ENCODE results near the gene SEMA6B. TPM values are rescaled to one million over a fixed set of nuclear protein-coding genes. Genes with fewer than 3 reads are reported as not detected.

The SEMA6B gene
- total RNA-seq, 2 donors from 2014 or later, result 28.9 to 67.8 TPM

DNA sequence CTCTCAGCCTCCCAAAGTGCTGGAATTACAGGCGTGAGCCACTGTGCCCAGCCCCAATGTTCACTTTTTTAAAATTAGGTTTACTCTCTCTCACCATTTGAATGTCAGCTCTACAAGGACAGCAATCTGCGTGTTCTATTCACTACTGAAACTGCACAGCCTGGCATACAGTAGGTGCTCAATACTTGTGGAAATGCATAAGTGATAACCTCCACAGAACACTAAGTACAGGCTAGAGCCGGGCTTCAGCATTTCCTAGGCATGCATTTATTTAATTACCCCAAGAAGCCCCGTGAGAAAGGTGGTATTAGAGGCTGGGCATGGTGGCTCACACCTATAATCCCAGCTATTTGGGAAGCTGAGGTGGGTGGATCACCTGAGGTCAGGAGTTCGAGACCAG is 46.7 kb upstream of the SEMA6B start:
- TF ChIP-seq, protein P1, sequence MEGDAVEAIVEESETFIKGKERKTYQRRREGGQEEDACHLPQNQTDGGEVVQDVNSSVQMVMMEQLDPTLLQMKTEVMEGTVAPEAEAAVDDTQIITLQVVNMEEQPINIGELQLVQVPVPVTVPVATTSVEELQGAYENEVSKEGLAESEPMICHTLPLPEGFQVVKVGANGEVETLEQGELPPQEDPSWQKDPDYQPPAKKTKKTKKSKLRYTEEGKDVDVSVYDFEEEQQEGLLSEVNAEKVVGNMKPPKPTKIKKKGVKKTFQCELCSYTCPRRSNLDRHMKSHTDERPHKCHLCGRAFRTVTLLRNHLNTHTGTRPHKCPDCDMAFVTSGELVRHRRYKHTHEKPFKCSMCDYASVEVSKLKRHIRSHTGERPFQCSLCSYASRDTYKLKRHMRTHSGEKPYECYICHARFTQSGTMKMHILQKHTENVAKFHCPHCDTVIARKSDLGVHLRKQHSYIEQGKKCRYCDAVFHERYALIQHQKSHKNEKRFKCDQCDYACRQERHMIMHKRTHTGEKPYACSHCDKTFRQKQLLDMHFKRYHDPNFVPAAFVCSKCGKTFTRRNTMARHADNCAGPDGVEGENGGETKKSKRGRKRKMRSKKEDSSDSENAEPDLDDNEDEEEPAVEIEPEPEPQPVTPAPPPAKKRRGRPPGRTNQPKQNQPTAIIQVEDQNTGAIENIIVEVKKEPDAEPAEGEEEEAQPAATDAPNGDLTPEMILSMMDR (conservative IDR thresholded peaks at IDR 0.05), result no peak
- Histone ChIP-seq H3K4me1 (ENCODE audit: control insufficient read depth, insufficient read depth, low read length) (no peaks in the 10 kb centered on the region), H3K9me3 (ENCODE audit: control insufficient read depth, low read length) (no peaks in the 10 kb centered on the region), H3K4me3 (ENCODE audit: low read length) (no peak overlapping the region), H3K36me3 (ENCODE audit: control insufficient read depth, insufficient read depth, low read length) (no peaks in the 10 kb centered on the region), H3K27me3 (ENCODE audit: control insufficient read depth, insufficient read depth, low read length, poor library complexity, severe bottlenecking) (peaks cover 7% of the 10 kb centered on the region), H3K9ac (ENCODE audit: extremely low read depth, low read length, poor library complexity, severe bottlenecking) (no peak overlapping the region), H3K27ac (ENCODE audit: low read depth, low read length) (no peak overlapping the region)
- no peak for DNase-seq
- Mint-ChIP-seq H3K27ac (no peak overlapping the region), H3K9me3 (no peaks in the 10 kb centered on the region), H3K4me1 (peaks cover 5% of the 10 kb centered on the region), H3K36me3 (ENCODE audit: low read depth) (no peaks in the 10 kb centered on the region), H3K27me3 (ENCODE audit: insufficient read depth) (peaks cover 15% of the 10 kb centered on the region), H3K4me3 (no peak overlapping the region)
- 86 to 100% methylated on average over 4 to 5 of the region's 5 CpGs for WGBS, 2 experiments (ENCODE audit: insufficient coverage in 1 of 2, insufficient read length in 1 of 2)

DNA sequence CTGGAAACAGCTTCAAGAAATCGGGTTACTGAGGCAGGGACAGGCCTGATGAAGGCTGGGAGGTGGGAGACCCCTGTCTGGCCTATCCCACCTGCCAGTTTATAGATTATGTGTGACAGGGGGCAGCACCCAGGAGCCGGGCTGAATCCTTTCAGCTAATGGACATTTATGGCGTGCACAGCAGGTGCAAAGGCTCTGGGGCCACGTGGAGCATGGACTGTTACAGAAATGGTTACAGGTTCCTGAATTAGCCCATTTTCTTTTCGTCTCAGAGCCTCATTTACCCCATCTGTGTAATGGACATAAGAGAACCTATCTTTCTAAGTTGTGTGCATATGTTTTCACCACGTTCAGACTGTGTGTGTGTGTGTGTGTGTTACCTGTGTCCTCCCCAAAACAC is 45.4 kb upstream of the SEMA6B start:
- no peak overlapping the region for H3K27ac ChIP-seq (ENCODE audit: low read depth, low read length)
- no peaks in the 10 kb centered on the region for H3K4me1 ChIP-seq (ENCODE audit: control insufficient read depth, insufficient read depth, low read length)
- Mint-ChIP-seq H3K4me1 (peaks cover 3% of the 10 kb centered on the region), H3K27ac (no peak overlapping the region), H3K4me3 (no peak overlapping the region), H3K27me3 (ENCODE audit: insufficient read depth) (peaks cover 16% of the 10 kb centered on the region), H3K36me3 (ENCODE audit: low read depth) (no peaks in the 10 kb centered on the region), H3K9me3 (no peaks in the 10 kb centered on the region)
- no peak for DNase-seq
- WGBS, 2 experiments (ENCODE audit: insufficient coverage in 1 of 2, insufficient read length in 1 of 2), result 86 to 88% methylated on average over 4 to 5 of the region's 6 CpGs
- no peak overlapping the region for H3K9ac ChIP-seq (ENCODE audit: extremely low read depth, low read length, poor library complexity, severe bottlenecking)
- no peaks in the 10 kb centered on the region for H3K9me3 ChIP-seq (ENCODE audit: control insufficient read depth, low read length)
- peaks cover 9% of the 10 kb centered on the region for H3K27me3 ChIP-seq (ENCODE audit: control insufficient read depth, insufficient read depth, low read length, poor library complexity, severe bottlenecking)
- H3K4me3 ChIP-seq (ENCODE audit: low read length), result no peak overlapping the region
- H3K36me3 ChIP-seq (ENCODE audit: control insufficient read depth, insufficient read depth, low read length), result no peaks in the 10 kb centered on the region
- TF ChIP-seq, protein P1 (conservative IDR thresholded peaks at IDR 0.05), result no peak

DNA sequence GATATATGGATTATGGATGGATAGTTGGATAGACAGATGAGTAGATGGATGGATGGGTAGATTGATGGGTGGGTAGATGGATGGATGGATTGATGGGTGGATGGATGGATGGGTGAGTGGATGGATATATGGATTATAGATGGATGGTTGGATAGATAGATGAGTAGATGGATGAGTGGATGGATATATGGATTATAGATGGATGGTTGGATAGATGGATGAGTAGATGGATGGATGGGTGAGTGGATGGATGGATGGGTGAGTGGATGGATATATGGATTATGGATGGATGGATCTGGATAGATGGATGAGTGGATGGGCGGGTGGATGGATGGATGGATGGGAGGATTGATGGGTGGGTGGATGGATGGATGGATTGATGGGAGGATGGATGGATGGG is 43.4 kb upstream of the SEMA6B start:
- no peak for DNase-seq
- peaks cover 30% of the 10 kb centered on the region for H3K27me3 Mint-ChIP-seq (ENCODE audit: insufficient read depth)
- H3K9me3 ChIP-seq (ENCODE audit: control insufficient read depth, low read length), result no peaks in the 10 kb centered on the region
- no peaks in the 10 kb centered on the region for H3K9me3 Mint-ChIP-seq
- no peaks in the 10 kb centered on the region for H3K36me3 ChIP-seq (ENCODE audit: control insufficient read depth, insufficient read depth, low read length)
- no peaks in the 10 kb centered on the region for H3K36me3 Mint-ChIP-seq (ENCODE audit: low read depth)
- no peak overlapping the region for H3K4me3 ChIP-seq (ENCODE audit: low read length)
- no peak overlapping the region for H3K4me3 Mint-ChIP-seq
- no peaks in the 10 kb centered on the region for H3K4me1 Mint-ChIP-seq
- H3K27me3 ChIP-seq (ENCODE audit: control insufficient read depth, insufficient read depth, low read length, poor library complexity, severe bottlenecking), result peaks cover 26% of the 10 kb centered on the region
- H3K9ac ChIP-seq (ENCODE audit: extremely low read depth, low read length, poor library complexity, severe bottlenecking), result no peak overlapping the region
- H3K27ac Mint-ChIP-seq, result no peak overlapping the region
- no peaks in the 10 kb centered on the region for H3K4me1 ChIP-seq (ENCODE audit: control insufficient read depth, insufficient read depth, low read length)
- WGBS, 2 experiments (ENCODE audit: insufficient coverage in 1 of 2, insufficient read length in 1 of 2), result 95 to 100% methylated on average over 1 of the region's 1 CpG
- no peak overlapping the region for H3K27ac ChIP-seq (ENCODE audit: low read depth, low read length)
- TF ChIP-seq, protein P1 (conservative IDR thresholded peaks at IDR 0.05), result no peak
